DMS 273 (cell line): ENCODE data around the gene ADGRB3.

ENCODE experiments used
- DNase-seq: peaks from one replicate; lab custom pipeline; 2025; ENCODE audit not compliant: unreplicated experiment; lab: John Stamatoyannopoulos, UW

ADGRB3 gene

GRCh38 chr6:69018906-69019305 lies 383.8 kb downstream of the ADGRB3 start:
- DNase-seq = no peak

DNA sequence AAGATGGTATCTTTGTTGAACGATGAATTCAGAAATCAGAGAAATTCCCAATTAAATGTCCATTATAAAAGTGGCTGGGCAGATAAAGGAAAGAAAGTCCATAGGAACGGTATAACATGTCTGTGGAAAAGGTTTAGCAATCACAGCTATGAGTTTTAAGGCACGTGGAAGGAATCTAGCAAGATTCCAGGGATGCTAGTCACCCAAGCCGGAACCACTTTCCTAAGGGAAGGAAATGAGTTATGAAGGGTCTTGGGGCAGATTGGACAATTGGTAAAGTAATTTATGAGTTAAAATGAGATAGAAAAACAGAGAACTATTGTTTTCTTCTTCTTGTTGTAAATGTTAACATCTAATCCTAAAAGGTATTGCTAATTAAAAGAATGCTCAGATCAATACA lies 384.8 kb downstream of the ADGRB3 start:
- no peak for DNase-seq

- DNase-seq = no peak
Observed at GRCh38 chr6:69022993-69023392, 387.9 kb downstream of the ADGRB3 start.

DNA sequence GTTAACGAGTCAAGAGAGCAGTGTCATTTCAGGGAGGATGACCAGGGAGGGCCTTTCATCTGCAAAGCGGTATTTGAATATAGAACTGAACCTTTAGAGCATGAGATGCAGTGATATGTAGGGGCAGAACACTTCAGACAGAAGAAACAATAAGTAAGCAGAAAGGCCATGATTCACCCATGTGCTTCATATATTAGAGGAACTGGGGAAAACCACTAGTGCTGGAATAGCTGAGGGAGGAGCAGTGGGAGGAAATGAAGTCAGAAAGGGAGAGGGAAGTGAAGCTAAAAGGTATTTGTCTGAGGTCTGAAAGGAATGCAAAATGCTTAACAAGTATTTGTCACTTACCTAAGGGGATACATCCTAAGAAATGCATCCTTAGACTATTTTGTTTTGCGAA lies 391.2 kb downstream of the ADGRB3 start:
- DNase-seq = no peak

DNA sequence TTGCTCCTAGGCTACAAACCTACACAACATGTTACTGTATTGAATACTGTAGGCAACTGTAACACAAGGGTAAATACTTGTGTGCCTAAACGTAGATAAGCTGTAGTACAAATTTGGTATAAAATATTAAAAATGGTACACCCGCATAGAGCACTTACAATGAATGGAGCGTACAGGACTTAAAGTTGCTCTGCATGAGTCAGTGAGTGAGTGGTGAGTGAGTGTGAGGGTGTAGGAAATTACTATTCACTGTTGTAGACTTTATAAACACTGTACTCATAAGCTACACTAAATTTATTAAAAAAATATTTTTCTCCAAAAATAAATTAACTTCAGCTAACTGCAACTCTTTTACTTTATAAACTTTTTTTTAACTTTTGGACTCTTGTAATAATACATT lies 391.6 kb downstream of the ADGRB3 start:
- DNase-seq = no peak

- no peak for DNase-seq
Observed at GRCh38 chr6:69027861-69028260, 392.8 kb downstream of the ADGRB3 start.

GRCh38 chr6:69038841-69039240 lies 403.8 kb downstream of the ADGRB3 start:
- no peak for DNase-seq

DNA sequence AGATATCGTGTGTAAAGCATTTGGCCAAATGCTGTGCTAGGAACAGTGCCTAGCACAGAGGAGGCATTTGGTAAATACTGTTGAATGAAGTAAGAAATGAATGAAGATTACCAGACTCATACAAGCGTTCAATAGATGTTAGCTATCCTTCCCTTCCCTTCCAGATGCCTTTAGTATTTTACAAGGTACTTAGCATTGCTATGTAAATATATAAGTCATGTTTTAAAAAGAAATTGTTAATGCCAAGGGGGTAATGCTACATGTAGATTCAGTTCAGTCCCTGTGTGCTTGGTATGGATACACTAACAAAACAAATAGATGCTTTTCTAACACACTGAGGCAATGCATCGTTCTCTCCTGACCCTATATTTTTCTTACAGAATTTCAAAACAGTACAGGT lies 407.2 kb downstream of the ADGRB3 start:
- no peak for DNase-seq

DNA sequence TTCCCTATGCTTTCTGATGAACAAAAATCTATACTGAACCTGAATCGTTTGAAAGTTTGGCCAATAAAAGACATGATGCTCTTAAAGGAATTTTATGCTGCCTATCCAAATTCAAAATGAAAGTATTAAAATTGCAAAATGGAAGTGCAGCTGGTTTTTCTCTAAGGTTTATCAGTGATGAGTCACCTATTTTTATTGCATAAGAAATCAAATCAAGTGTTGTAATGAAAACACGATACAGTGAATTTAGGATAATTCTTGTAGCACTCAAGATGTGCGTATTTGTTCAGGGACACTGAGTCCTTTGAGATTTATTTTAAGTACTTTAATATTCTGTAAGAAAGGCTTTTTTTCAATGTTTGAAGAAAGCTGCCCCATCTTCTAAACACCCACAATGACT lies 409.5 kb downstream of the ADGRB3 start:
- DNase-seq = no peak

- DNase-seq = no peak
Observed at GRCh38 chr6:69059413-69059812, 424.3 kb downstream of the ADGRB3 start.

DNA sequence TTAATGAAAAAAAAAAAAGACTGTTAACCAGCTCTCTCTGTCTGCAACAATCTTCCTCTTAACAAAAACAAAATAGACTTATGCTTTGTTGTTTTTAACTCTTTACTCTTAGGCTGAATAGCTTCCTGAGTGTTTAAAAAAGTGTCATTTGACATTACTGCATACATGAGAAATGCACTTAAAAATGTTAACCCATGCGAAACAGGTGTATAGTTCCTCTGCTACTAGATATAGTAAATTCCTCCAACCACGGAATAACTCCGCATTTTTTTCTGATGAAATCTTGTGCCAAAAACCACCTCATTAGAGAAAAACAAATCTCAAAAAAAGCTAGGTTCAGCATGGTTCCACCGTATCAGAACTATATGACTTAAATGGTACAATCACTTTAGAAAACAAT lies 426.0 kb downstream of the ADGRB3 start:
- no peak for DNase-seq

GRCh38 chr6:69063401-69063800 lies 428.3 kb downstream of the ADGRB3 start:
- no peak for DNase-seq

DNA sequence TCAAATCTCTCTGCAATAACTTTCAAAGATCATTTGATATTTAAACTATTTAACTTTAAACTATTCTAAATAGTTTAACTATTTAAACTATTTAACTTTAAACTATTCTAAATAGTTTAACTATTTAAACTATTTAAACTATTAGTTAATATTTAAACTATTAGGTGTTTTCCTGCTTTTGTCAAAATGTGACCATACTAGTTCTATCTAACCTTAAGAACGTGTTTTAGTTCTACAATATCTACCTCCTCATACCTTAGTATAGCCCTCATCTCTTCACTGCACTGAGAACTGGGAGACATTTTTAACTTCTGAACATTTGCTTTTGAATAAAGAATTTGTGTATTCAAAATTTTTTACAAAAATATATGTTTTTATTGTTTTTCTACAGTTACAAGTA lies 429.1 kb downstream of the ADGRB3 start:
- DNase-seq = no peak

DNA sequence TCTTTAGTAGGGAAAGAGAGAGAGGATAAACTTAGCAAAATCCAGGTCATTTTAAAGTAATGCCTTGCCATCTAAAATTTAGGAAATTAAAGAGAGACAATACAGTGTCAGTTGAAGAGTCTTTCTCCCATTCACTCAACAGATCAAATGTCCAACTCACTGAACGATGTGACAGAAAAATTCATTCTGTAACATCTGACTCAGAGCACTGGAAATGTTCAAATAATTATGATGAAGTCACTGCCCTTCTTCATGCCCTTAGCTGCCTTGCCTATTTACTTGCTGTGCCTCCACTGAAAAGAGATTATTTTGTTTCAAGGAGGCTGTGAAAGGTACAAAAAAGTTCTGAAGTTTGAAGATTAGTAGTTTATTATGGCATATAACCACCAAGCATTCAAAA lies 434.8 kb downstream of the ADGRB3 start:
- DNase-seq = no peak

DNA sequence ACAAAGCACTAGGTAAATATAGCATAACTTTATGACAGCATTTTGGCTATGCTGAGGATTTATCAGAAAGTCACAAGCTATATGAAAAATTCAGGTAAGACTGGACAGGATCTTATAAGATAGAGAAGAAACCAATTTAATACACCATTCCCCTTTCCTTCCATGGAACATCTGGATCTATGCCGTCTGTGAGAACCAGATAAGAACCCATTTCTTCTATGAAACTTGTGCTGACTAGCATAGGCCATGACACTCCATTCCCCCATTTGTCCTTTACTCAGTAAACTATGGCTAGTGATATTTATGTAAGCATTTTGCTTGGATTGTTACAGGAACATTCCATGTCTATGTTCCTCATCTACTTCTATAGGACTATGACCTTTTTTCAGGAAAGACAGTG lies 437.7 kb downstream of the ADGRB3 start:
- DNase-seq = no peak

DNA sequence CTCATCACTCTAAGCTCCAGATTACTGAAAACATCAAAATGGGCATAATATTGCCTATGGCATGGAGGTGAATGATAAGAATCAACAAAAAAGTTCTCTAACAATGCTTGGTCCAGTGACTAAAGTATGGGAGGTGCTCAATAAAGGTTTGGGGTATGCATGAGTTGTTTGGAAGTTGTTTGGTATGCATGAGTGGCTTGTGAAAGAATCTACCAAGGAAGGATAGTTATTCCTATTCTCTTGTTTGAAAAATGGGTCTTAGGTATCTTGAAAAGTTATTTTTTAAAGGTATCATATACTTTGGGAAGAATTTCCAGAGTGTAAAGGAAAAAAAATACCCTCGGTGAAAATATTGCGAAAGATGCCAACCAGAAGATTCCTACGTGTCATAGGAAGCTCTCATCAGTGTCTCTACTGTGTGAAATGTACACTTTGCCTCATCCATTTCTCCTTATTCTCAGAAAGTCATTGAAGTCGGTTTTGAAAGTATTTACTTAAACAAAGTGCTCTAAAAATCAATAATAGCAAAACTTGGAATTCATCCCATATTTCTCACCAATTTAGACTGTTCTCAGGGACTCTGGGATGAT lies 449.8 kb downstream of the ADGRB3 start:
- no peak for DNase-seq

DNA sequence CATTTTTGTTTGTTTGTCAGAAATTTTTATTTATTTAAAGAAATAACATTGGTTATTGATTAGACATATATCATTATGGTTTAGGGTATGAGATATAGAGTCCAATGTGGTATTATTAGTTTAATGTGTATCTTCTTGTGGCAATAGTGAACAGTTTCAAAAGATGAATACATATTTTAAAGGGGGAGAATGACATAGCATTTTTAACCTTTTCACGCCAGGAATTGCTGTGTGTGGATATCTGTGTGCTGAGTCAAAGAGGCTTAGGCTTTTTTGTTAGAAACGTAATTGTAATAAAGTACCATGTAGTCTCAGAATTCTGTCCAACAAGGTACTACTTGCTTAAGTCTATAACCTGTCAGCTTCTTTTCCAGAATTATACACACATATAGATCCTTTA lies 451.6 kb downstream of the ADGRB3 start:
- DNase-seq = no peak

DNA sequence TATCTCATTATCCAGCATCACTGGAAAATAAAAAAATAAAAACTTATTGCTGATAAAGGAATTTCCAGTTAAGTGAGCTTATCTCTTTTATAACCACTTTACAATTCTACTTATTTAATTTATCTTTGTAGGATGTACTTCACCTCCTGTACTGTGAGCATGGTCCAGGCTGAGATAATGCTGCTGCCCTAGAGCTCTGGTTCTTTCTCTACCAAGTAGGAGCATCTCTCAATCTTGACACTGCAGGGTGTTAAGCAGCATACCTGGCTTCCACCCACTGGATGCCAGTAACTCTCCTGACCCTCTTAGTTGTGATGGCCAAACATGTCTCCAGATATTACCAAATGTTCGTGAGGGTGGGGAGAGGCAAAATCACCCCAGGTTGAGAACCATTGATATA lies 454.5 kb downstream of the ADGRB3 start:
- no peak for DNase-seq

DNA sequence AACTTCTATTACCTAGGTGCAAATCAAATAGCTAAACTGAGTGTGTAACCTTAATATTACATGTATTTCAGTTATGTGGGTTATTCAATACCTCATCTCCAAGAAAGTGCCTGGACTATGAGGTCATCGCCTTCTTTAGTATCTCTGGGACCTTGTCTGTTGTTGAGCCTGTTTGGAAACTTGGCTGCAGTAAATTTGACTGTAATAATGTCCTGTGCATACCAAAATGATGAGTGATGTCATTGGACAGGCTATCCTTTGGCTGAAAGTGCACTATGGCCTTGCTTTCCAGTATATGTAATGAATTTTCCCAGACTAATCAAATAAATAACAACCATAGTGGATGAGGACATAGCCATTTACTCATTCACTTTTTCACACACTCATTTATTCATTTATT lies 455.1 kb downstream of the ADGRB3 start:
- DNase-seq = no peak

- DNase-seq = no peak
Observed at GRCh38 chr6:69096681-69097080, 461.6 kb downstream of the ADGRB3 start.

- DNase-seq = no peak
Observed at GRCh38 chr6:69097948-69098347, 462.9 kb downstream of the ADGRB3 start.

GRCh38 chr6:69098910-69099309 lies 463.8 kb downstream of the ADGRB3 start:
- DNase-seq = no peak

DNA sequence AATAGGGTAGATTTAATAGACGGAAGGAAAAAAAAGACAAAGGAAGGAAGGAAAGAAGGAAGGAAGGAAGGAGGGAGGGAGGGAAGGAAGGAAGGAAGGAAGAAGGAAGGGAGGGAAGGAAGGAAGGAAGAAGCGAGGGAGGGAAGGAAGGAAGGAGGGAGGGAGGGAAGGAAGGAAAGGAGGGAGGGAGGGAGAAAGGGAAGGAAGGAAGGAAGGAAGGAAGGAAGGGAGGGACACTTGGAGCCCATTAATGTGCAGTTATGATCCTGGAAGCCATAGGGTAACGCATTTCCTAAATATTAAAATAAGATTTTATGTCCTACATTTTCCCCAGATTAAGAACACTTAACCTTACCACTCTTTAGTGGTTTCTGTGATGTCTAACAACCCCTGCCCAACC lies 465.7 kb downstream of the ADGRB3 start:
- no peak for DNase-seq

- no peak for DNase-seq
Observed at GRCh38 chr6:69102416-69102815, 467.3 kb downstream of the ADGRB3 start.
